Neural progenitor cell (in vitro differentiated cells): ENCODE data around the gene TSPAN14. TPM values are rescaled to one million over a fixed set of nuclear protein-coding genes. Genes with fewer than 3 reads are reported as not detected.

Experiments used
- DNase-seq: peaks from one replicate; pipeline ENCODE4 v3.0.0-alpha.2; 2016; ENCODE audit warnings: low spot score
- H2AFZ ChIP-seq: fragments of 200-600 bp; sonication (generic); replicated peaks from 2 replicates; pipeline ENCODE4 v1.6.1; 2016; ENCODE audit warnings: antibody characterized with exemption
- H3F3A ChIP-seq: fragments of 200-600 bp; sonication (generic); 2 replicates; pipeline ENCODE4 v1.6.1; 2016; ENCODE audit warnings: antibody characterized with exemption, low read depth
- H3K27ac ChIP-seq: fragments of 200-600 bp; sonication (generic); 2 replicates; pipeline ENCODE4 v1.5.1; 2016; ENCODE audit warnings: mild to moderate bottlenecking
- H3K27me3 ChIP-seq: fragments of 200-600 bp; sonication (generic); 2 replicates; pipeline ENCODE4 v1.6.1; 2016; ENCODE audit warnings: mild to moderate bottlenecking, moderate library complexity
- H3K36me3 ChIP-seq: fragments of 200-600 bp; sonication (generic); 2 replicates; pipeline ENCODE4 v1.5.1; 2016
- H3K4me1 ChIP-seq: fragments of 200-600 bp; sonication (generic); 2 replicates; pipeline ENCODE4 v1.6.1; 2016; ENCODE audit warnings: mixed run types
- H3K4me2 ChIP-seq: fragments of 200-600 bp; sonication (generic); 2 replicates; pipeline ENCODE4 v1.6.1; 2016
- H3K4me3 ChIP-seq: fragments of 200-600 bp; sonication (generic); 2 replicates; pipeline ENCODE4 v1.5.1; 2016
- H3K79me2 ChIP-seq: fragments of 200-600 bp; sonication (generic); 2 replicates; pipeline ENCODE4 v1.6.1; 2016; ENCODE audit warnings: low read depth
- H3K9ac ChIP-seq: fragments of 200-600 bp; sonication (generic); 2 replicates; pipeline ENCODE4 v1.6.1; 2016
- H3K9me3 ChIP-seq: fragments of 200-600 bp; sonication (generic); 2 replicates; pipeline ENCODE4 v1.5.1; 2016; ENCODE audit warnings: low read depth
- H4K20me1 ChIP-seq: fragments of 200-600 bp; sonication (generic); 2 replicates; pipeline ENCODE4 v1.6.1; 2016; ENCODE audit warnings: low read depth
- H3K27ac Mint-ChIP-seq: 3 replicates; pipeline ENCODE4 v1.8.0; 2021; ENCODE audit warnings: mixed read lengths
- H3K27me3 Mint-ChIP-seq: 2 replicates; pipeline ENCODE4 v1.8.0; 2022; ENCODE audit warnings: low read depth, mild to moderate bottlenecking, inconsistent platforms, moderate library complexity, mixed read lengths; ENCODE audit not compliant: insufficient read depth
- H3K36me3 Mint-ChIP-seq: 3 replicates; pipeline ENCODE4 v1.8.0; 2021; ENCODE audit warnings: mixed read lengths
- H3K4me1 Mint-ChIP-seq: 3 replicates; pipeline ENCODE4 v1.8.0; 2021; ENCODE audit warnings: mixed read lengths
- H3K4me3 Mint-ChIP-seq: 3 replicates; pipeline ENCODE4 v1.8.0; 2021; ENCODE audit warnings: mild to moderate bottlenecking, moderate library complexity, mixed read lengths
- H3K9me3 Mint-ChIP-seq: 3 replicates; pipeline ENCODE4 v1.8.0; 2020; ENCODE audit warnings: mixed read lengths
- EZH2 ChIP-seq: fragments of 200-600 bp; sonication (generic); IDR thresholded peaks from 2 replicates; pipeline ENCODE4 v1.6.1; 2017; ENCODE audit warnings: antibody characterized with exemption, mild to moderate bottlenecking, moderate library complexity
- EZH2phosphoT487 ChIP-seq: fragments of 200-600 bp; sonication (generic); IDR thresholded peaks from 2 replicates; pipeline ENCODE4 v1.6.1; 2017; ENCODE audit warnings: antibody characterized with exemption
- total RNA-seq: library from RNA; depleted of rRNA; stranded (reverse); fragments of >200 nt; gene quantifications from 2 replicates; pipeline ENCODE4 v1.2.3, GENCODE V29; 2015; ENCODE audit warnings: low replicate concordance
- TF ChIP-seq, protein P1 (sequence below): fragments of 200-600 bp; sonication (generic); IDR thresholded peaks from 2 replicates; pipeline ENCODE4 v1.5.1; 2017; ENCODE audit warnings: antibody characterized with exemption, mild to moderate bottlenecking

Gene TSPAN14
- total RNA-seq, 1 donor from 2014 or later = 32.7 TPM

DNA sequence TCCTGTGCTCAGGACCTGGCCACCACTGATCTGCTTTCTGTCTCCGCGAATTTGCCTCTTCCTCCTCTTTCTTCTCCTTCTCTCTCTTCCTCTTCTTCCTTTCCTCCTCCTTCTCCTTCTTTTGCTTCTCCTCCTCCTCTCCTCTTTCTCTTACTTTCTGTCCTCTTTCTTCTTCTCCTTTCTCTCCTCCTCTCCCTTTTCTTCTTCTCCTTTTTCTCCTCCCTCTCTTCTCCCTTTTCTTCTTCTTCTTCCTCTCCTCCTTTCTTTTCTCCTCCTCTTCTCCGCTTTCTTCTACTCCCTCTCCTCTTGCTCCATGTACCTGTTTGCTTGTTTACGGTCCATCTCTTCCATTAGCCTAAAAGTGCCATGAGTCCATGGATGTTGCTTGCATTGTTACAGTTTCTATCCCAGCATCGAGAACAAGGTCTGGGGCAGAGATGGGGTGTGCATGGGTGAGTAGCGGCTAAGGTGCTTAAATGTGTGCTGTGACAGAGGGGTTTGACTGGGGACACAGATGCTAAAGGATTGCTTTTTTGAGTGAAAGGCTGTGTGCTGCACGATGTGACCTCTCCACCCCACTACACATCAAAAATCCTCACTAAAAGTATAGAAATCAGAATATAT lies 91.3 kb downstream of the TSPAN14 start:
- H3K9me3 Mint-ChIP-seq = peaks cover 2% of the 10 kb centered on the region
- H3K4me3 Mint-ChIP-seq = no peak overlapping the region
- Histone ChIP-seq H3K4me1 (peaks cover 6% of the 10 kb centered on the region), H4K20me1 (no peaks in the 10 kb centered on the region), H3K79me2 (no peaks in the 10 kb centered on the region), H3K4me3 (no peak overlapping the region), H3F3A (no peaks in the 10 kb centered on the region), H3K9me3 (no peaks in the 10 kb centered on the region), H3K9ac (no peak overlapping the region), H2AFZ (no peak overlapping the region), H3K27me3 (no peaks in the 10 kb centered on the region), H3K4me2 (no peak overlapping the region), H3K36me3 (no peaks in the 10 kb centered on the region), H3K27ac (no peak overlapping the region)
- H3K4me1 Mint-ChIP-seq = peaks cover 12% of the 10 kb centered on the region
- no peak for DNase-seq
- H3K27me3 Mint-ChIP-seq = peaks cover 4% of the 10 kb centered on the region
- H3K36me3 Mint-ChIP-seq = peaks cover 3% of the 10 kb centered on the region
- TF ChIP-seq EZH2 (no peak), EZH2phosphoT487 (no peak)
- TF ChIP-seq, protein P1, sequence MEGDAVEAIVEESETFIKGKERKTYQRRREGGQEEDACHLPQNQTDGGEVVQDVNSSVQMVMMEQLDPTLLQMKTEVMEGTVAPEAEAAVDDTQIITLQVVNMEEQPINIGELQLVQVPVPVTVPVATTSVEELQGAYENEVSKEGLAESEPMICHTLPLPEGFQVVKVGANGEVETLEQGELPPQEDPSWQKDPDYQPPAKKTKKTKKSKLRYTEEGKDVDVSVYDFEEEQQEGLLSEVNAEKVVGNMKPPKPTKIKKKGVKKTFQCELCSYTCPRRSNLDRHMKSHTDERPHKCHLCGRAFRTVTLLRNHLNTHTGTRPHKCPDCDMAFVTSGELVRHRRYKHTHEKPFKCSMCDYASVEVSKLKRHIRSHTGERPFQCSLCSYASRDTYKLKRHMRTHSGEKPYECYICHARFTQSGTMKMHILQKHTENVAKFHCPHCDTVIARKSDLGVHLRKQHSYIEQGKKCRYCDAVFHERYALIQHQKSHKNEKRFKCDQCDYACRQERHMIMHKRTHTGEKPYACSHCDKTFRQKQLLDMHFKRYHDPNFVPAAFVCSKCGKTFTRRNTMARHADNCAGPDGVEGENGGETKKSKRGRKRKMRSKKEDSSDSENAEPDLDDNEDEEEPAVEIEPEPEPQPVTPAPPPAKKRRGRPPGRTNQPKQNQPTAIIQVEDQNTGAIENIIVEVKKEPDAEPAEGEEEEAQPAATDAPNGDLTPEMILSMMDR = no peak
- no peak overlapping the region for H3K27ac Mint-ChIP-seq

DNA sequence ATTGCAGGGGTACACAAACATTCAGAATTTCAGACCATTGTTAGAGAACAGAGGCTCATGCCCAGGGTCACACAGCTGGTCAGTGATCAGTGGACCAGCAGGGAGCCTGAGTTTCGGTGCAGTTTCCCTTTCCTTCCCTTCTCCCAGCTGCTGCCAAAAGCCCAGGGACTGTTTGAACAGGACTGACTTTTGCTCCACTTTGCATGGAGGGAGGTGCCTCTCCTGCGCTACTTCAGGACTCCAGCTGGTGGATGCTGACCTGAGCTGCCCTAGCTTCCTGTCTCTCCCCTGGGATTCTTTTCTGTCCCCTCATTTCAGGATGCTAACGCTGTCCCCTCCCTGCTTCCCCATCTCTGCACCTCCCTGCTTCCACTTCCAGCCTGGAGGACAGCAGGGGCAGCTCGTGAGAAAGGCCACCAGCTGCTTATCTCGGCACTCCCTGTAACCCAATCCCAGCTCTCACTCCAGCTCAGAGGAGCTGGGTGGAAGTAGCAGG lies 98.1 kb downstream of the TSPAN14 start:
- Histone ChIP-seq H3K27ac (peak overlapping the region; percentile 98), H3K36me3 (no peaks in the 10 kb centered on the region), H3K4me1 (peaks cover 40% of the 10 kb centered on the region), H3K4me3 (peak overlapping the region; percentile 18), H3K27me3 (no peaks in the 10 kb centered on the region), H2AFZ (no peak overlapping the region), H3K79me2 (no peaks in the 10 kb centered on the region), H3F3A (peaks cover 34% of the 10 kb centered on the region), H3K4me2 (peak overlapping the region; percentile 66), H3K9me3 (no peaks in the 10 kb centered on the region), H3K9ac (no peak overlapping the region), H4K20me1 (no peaks in the 10 kb centered on the region)
- DNase-seq = peak; percentile 89
- H3K9me3 Mint-ChIP-seq = no peaks in the 10 kb centered on the region
- peaks cover 6% of the 10 kb centered on the region for H3K27me3 Mint-ChIP-seq
- no peaks in the 10 kb centered on the region for H3K36me3 Mint-ChIP-seq
- peak overlapping the region; percentile 26 for H3K27ac Mint-ChIP-seq
- H3K4me3 Mint-ChIP-seq = no peak overlapping the region
- H3K4me1 Mint-ChIP-seq = peaks cover 19% of the 10 kb centered on the region
- TF ChIP-seq EZH2 (no peak), EZH2phosphoT487 (no peak)
- TF ChIP-seq, protein P1 = no peak

DNA sequence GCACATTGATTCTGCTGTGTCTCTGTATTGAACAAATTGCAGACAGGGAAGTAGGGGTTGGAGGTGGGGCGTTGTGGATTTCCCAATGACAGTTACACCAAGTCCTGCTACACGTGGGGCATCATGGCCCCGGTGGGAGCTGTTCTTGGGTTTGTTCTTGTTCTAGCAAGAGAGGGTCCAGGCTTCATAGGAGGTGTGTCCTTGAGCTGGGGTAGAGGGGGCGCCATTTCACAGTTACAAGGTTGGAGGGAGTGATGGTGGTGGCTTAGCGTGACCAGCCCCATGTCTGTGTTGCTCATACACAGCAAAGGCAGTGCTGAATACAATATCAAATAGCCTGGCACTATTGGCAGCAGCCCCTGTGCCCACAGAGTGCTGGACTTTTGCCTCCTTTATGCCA lies 99.3 kb downstream of the TSPAN14 start:
- Histone ChIP-seq H3K4me3 (no peak overlapping the region), H3K27ac (no peak overlapping the region), H3K9me3 (no peaks in the 10 kb centered on the region), H3K4me2 (no peak overlapping the region), H3K27me3 (no peaks in the 10 kb centered on the region), H3K79me2 (no peaks in the 10 kb centered on the region), H3K9ac (no peak overlapping the region), H3F3A (peaks cover 34% of the 10 kb centered on the region), H3K4me1 (peaks cover 40% of the 10 kb centered on the region), H2AFZ (no peak overlapping the region), H4K20me1 (no peaks in the 10 kb centered on the region), H3K36me3 (no peaks in the 10 kb centered on the region)
- Mint-ChIP-seq H3K9me3 (no peaks in the 10 kb centered on the region), H3K36me3 (no peaks in the 10 kb centered on the region), H3K4me3 (no peak overlapping the region), H3K4me1 (peaks cover 19% of the 10 kb centered on the region), H3K27ac (no peak overlapping the region), H3K27me3 (peaks cover 6% of the 10 kb centered on the region)
- DNase-seq = no peak
- TF ChIP-seq EZH2 = no peak
- TF ChIP-seq, protein P1 = no peak
- no peak for TF ChIP-seq EZH2phosphoT487
